GM13977 (cell line): ENCODE results near the gene RASGEF1C.

Experiments used
- DNase-seq: peaks from one replicate; pipeline ENCODE4 v3.0.0; 2012; ENCODE audit warnings: low spot score
- in situ Hi-C: fragments of 300-500 bp; cut with MboI; formaldehyde crosslinking; loops from one replicate; pipeline ENCODE4 v1.12.0; 2022; ENCODE audit warnings: low sequenced_read_pairs, low pct_unique_long_range_greater_than_20kb, mixed read lengths, inconsistent platforms; ENCODE audit not compliant: unreplicated experiment
- TF ChIP-seq, protein P1 (sequence below): IDR thresholded peaks from 2 replicates; pipeline ENCODE4 v1.5.1; 2012; ENCODE audit warnings: mild to moderate bottlenecking, control low read depth; ENCODE audit not compliant: insufficient read depth; ENCODE audit errors: extremely low read depth, missing control alignments

RASGEF1C gene

DNA sequence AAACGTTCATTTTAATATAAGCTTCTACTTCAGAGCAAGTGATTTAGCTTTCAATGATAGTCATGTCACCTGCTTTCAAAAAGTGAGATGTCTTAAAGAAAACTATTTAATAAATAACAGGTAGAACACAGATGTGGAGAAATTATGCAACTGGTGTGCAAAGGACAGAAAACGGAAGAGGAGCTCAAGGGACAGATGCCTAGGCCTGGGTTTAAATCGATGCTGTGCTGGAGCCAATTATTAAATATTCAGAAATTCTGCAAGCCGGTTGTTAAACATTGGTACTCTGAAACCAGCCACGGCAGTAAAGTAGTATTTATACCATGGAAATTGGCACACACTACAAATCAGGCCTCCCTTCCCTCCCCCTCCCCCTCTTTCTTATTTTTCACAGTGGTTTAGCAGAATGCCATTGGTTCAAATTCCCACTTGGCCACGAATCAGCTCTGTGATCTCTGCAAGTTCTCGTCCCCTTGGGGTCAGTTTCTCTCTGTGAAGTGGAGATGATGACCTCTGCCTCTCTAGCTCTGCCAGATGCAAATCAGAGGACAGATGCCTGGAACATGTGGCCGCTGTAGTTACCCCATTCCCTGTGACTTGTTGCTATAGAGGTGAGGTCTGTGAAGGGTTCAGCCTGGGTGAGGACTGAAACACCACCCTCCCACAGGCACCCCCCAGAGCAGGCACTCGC, 131.3 kb downstream of the RASGEF1C start:
- in situ Hi-C loops: no loop called here
- TF ChIP-seq, protein P1, sequence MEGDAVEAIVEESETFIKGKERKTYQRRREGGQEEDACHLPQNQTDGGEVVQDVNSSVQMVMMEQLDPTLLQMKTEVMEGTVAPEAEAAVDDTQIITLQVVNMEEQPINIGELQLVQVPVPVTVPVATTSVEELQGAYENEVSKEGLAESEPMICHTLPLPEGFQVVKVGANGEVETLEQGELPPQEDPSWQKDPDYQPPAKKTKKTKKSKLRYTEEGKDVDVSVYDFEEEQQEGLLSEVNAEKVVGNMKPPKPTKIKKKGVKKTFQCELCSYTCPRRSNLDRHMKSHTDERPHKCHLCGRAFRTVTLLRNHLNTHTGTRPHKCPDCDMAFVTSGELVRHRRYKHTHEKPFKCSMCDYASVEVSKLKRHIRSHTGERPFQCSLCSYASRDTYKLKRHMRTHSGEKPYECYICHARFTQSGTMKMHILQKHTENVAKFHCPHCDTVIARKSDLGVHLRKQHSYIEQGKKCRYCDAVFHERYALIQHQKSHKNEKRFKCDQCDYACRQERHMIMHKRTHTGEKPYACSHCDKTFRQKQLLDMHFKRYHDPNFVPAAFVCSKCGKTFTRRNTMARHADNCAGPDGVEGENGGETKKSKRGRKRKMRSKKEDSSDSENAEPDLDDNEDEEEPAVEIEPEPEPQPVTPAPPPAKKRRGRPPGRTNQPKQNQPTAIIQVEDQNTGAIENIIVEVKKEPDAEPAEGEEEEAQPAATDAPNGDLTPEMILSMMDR: no peak
- no peak for DNase-seq

DNA sequence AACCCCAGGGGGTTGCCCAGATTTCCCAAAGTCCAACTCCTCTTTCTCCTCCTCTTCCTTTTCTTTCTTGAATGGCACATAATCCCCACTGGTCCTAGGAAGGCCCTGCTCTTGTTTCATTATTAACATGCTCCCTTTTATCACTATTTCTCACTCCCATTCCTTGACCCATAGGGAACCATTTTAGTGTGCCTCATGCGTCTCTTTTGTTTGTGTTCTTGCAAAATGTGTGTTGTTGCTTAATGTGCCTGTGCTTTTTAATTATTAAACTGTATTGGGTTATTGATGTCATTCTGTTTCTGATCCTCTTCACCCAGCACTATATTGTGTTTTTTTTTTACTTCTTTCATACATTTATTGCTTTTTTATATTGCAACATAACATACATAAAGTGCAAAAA, 133.3 kb downstream of the RASGEF1C start:
- DNase-seq: no peak
- TF ChIP-seq, protein P1: no peak
- in situ Hi-C loops: no loop called here

DNA sequence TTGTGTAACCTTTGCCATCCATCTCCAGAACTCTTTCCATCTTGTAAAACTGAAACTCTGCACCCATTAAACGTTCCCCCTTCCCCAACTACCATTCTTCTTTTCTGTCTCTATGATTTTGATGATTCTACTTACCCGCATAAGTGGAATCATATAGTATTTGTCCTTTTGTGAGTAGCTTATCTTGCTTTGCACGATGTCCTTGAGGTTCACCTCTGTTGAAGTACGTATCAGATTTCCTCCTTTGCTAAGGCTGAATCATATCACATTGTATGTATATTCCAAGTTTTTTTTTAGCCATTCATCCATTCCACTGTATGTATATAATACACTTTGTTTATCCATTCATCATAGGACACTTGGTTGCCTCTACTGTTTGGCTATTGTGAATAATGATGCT, 134.5 kb downstream of the RASGEF1C start:
- in situ Hi-C loops: no loop called here
- TF ChIP-seq, protein P1: no peak
- no peak for DNase-seq

DNA sequence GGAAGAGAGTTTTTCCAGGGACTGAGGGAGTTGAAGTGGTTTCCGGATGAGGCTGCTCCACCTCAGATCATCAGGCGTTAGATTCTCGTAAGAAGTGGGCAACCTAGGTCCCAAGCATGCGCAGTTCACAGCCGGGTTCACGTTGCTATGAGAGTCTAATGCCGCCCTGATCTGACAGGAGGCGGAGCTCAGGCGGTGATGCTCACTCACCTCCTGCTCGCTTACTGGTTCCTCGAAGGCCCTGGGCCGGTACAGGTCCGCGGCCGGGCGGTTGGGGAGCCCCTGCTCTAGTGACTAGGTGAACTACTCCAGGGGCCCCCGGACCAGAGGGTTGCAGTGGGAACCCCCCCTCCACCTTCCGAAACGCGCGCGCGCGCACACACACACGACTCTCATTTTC, 136.5 kb downstream of the RASGEF1C start:
- TF ChIP-seq, protein P1: no peak
- DNase-seq: no peak
- in situ Hi-C loops: no loop called here

DNA sequence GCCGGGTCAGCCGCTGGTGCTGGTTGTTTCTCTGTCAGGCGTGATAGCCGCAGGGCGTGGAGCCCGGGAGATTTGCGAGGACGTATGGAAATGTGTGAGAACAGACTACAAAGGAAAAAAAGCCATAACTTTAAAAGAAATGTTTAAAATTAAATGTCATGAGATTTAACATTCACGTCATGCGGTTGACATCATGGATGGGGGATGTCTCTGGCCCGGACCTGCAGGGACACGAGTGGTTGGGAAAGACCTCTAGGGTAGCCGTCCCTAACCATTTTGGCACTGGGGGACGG, 136.8 kb downstream of the RASGEF1C start:
- in situ Hi-C loops: no loop called here
- TF ChIP-seq, protein P1: no peak
- no peak for DNase-seq

DNA sequence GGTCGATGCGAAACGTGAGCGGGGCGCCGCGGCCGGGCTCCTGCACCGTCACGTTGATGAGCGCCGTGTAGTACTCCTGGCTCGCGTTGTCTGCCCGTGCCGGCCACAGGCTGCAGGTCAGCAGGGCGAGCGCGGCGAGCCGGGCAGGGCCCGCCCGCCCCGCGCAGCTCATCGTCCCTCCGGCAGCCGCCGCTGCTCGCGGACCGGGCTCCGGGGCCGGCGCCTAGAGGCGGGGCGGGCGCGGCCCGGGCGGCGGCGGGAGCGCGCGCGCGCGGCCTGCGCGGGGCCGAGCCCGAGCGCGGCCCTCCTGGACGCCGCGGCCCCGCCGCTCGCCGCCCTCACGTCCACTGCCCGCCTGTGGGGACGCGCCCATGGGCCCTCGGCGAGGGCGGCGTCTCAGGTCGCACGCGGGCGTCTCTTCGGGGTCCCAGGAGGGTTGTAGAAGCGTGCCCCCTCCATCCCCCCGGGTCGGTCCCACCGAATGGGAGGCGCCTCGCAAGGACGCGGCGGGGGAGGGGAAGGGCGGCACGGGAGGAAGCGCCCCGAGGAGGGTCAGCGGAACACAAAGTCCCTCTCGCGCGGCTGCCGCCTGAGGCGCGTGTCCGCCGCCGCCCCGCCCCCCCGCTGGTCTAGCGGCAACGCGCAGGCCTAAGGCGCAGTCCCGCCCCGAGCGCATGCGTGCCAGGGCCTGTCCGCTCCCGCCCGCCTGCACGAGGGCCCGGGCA, 137.3 kb downstream of the RASGEF1C start, which contains the start of gene RNF130:
RNF130 (minus strand) TSS at position 229 of the 725 bp plus-strand sequence; CDS start at position 172, 57 bp downstream.
- in situ Hi-C loops: no loop called here
- TF ChIP-seq, protein P1: no peak
- DNase-seq: peak; percentile 81
